HG03565 (cell line): ENCODE data around the gene EDNRA.

ENCODE experiments used
- ATAC-seq: cut with Tn5 transposase; IDR thresholded peaks from one replicate; pipeline ENCODE4 v1.9.1; 2021; ENCODE audit warnings: mild to moderate bottlenecking, moderate library complexity; ENCODE audit not compliant: unreplicated experiment

Gene EDNRA

GRCh38 chr4:147538711-147539110, 57.8 kb downstream of the EDNRA start:
- ATAC-seq = no peak

- no peak for ATAC-seq
These were observed 59.1 kb downstream of the EDNRA start for GRCh38 chr4:147539959-147540358.

GRCh38 chr4:147542229-147542990, 61.5 kb downstream of the EDNRA start:
- ATAC-seq = no peak

- no peak for ATAC-seq
These were observed 62.1 kb downstream of the EDNRA start for GRCh38 chr4:147543034-147543433.

- ATAC-seq = no peak
These were observed 65.5 kb downstream of the EDNRA start for GRCh38 chr4:147546349-147546748.

- ATAC-seq = peak; percentile 42
These were observed 66.6 kb downstream of the EDNRA start for GRCh38 chr4:147547314-147548056.

- no peak for ATAC-seq
These were observed 67.4 kb downstream of the EDNRA start for GRCh38 chr4:147548256-147548655.

GRCh38 chr4:147550626-147551246, 69.8 kb downstream of the EDNRA start:
- peak; percentile 76 for ATAC-seq

- no peak for ATAC-seq
These were observed 79.7 kb downstream of the EDNRA start for GRCh38 chr4:147560625-147561024.

GRCh38 chr4:147566762-147567161, 85.9 kb downstream of the EDNRA start:
- no peak for ATAC-seq

GRCh38 chr4:147567276-147567675, 86.4 kb downstream of the EDNRA start:
- ATAC-seq = no peak

GRCh38 chr4:147570616-147571015, 89.7 kb downstream of the EDNRA start:
- no peak for ATAC-seq

- ATAC-seq = no peak
These were observed 90.3 kb downstream of the EDNRA start for GRCh38 chr4:147571036-147571770.

- ATAC-seq = no peak
These were observed 95.2 kb downstream of the EDNRA start for GRCh38 chr4:147576084-147576483.

GRCh38 chr4:147578051-147578476, 97.2 kb downstream of the EDNRA start:
- ATAC-seq = no peak

GRCh38 chr4:147578593-147578992, 97.7 kb downstream of the EDNRA start:
- no peak for ATAC-seq

GRCh38 chr4:147580396-147580795, 99.5 kb downstream of the EDNRA start:
- no peak for ATAC-seq

- no peak for ATAC-seq
These were observed 100.9 kb downstream of the EDNRA start for GRCh38 chr4:147581606-147582350.

GRCh38 chr4:147582386-147583060, 101.6 kb downstream of the EDNRA start:
- no peak for ATAC-seq

- ATAC-seq = no peak
These were observed 103.0 kb downstream of the EDNRA start for GRCh38 chr4:147583876-147584275.
